Brain microvascular endothelial cell (primary cell): ENCODE measurements around the gene PACSIN1.
"Not testable (repeated sequence)": the region's sequence is repeated elsewhere in the genome, so short reads cannot be mapped to it uniquely, and the experiment has no call there.

Source experiments
- DNase-seq: peaks from one replicate; pipeline ENCODE4 v3.0.0-alpha.2; 2020
- H3K27ac ChIP-seq: fragments of 250-450 bp; sonication (Bioruptor Pico); 2 replicates; pipeline ENCODE4 v1.5.1; 2020; ENCODE audit warnings: mild to moderate bottlenecking, moderate library complexity
- H3K27me3 ChIP-seq: fragments of 250-450 bp; sonication (Bioruptor Pico); replicated peaks from 2 replicates; pipeline ENCODE4 v1.5.1; 2020; ENCODE audit warnings: mild to moderate bottlenecking
- H3K36me3 ChIP-seq: fragments of 250-450 bp; sonication (Bioruptor Pico); replicated peaks from 2 replicates; pipeline ENCODE4 v1.5.1; 2020; ENCODE audit warnings: mild to moderate bottlenecking
- H3K4me3 ChIP-seq: 2 replicates; pipeline ENCODE4 v1.5.1; 2011; ENCODE audit warnings: low read depth, mild to moderate bottlenecking, control low read depth, low read length, moderate library complexity
- in situ Hi-C: cut with HindIII; loops from 2 replicates; pipeline ENCODE4 v1.10.0; 2017; ENCODE audit warnings: low sequenced_read_pairs, low pct_ligation_motif_present
- TF ChIP-seq, protein P1 (sequence below): IDR thresholded peaks from 2 replicates; pipeline ENCODE4 v1.5.1; 2011; ENCODE audit warnings: low read depth, mild to moderate bottlenecking, moderate library complexity, low read length, control low read depth, inconsistent platforms; ENCODE audit errors: missing control alignments

Gene PACSIN1

DNA sequence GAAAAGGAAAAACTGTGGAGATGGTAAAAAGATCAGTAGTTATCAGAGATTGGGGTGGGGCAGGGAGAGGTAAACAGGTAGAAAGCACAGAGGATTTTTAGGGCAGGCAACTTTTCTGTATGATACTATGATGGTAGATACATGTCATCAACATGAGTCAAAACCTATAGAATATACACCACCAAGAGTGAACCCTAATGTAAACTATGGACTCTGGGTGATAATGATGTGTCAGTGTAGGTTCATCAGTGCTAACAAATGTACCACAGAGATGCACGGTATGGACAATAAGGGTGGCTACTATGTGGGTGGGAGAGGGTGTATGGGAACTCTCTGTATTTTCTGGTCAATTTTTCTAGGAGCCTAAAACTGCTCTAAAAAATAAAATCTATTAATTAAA is 18.5 kb downstream of the PACSIN1 start:
- TF ChIP-seq, protein P1, sequence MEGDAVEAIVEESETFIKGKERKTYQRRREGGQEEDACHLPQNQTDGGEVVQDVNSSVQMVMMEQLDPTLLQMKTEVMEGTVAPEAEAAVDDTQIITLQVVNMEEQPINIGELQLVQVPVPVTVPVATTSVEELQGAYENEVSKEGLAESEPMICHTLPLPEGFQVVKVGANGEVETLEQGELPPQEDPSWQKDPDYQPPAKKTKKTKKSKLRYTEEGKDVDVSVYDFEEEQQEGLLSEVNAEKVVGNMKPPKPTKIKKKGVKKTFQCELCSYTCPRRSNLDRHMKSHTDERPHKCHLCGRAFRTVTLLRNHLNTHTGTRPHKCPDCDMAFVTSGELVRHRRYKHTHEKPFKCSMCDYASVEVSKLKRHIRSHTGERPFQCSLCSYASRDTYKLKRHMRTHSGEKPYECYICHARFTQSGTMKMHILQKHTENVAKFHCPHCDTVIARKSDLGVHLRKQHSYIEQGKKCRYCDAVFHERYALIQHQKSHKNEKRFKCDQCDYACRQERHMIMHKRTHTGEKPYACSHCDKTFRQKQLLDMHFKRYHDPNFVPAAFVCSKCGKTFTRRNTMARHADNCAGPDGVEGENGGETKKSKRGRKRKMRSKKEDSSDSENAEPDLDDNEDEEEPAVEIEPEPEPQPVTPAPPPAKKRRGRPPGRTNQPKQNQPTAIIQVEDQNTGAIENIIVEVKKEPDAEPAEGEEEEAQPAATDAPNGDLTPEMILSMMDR, result no peak
- in situ Hi-C loops, result no loop called here
- Histone ChIP-seq H3K4me3 (no peak overlapping the region), H3K36me3 (no peaks in the 10 kb centered on the region), H3K27me3 (no peaks in the 10 kb centered on the region), H3K27ac (no peak overlapping the region)
- no peak for DNase-seq

DNA sequence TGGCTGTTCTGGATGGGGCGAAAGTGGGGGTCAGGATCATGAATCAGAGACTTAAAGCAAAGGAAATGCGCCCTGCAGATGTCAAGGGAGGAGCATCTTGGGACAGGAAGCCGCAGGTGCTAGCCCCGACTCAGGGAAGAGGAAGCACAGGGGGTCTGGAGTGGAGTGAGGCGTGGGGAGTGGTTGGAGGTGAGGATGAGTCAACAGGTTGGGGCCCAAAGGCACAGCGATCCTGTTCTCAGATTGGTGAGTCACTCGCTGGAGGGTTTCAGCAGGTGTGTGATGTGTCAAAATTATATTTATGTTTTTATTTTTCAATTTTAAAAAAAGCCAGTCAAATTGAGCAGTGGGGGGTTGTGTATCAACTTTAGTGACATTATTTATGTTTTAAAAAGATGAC is 19.0 kb downstream of the PACSIN1 start:
- TF ChIP-seq, protein P1, result no peak
- no peaks in the 10 kb centered on the region for H3K36me3 ChIP-seq
- H3K27me3 ChIP-seq, result no peaks in the 10 kb centered on the region
- H3K27ac ChIP-seq, result no peak overlapping the region
- H3K4me3 ChIP-seq, result no peak overlapping the region
- in situ Hi-C loops, result no loop called here
- no peak for DNase-seq

DNA sequence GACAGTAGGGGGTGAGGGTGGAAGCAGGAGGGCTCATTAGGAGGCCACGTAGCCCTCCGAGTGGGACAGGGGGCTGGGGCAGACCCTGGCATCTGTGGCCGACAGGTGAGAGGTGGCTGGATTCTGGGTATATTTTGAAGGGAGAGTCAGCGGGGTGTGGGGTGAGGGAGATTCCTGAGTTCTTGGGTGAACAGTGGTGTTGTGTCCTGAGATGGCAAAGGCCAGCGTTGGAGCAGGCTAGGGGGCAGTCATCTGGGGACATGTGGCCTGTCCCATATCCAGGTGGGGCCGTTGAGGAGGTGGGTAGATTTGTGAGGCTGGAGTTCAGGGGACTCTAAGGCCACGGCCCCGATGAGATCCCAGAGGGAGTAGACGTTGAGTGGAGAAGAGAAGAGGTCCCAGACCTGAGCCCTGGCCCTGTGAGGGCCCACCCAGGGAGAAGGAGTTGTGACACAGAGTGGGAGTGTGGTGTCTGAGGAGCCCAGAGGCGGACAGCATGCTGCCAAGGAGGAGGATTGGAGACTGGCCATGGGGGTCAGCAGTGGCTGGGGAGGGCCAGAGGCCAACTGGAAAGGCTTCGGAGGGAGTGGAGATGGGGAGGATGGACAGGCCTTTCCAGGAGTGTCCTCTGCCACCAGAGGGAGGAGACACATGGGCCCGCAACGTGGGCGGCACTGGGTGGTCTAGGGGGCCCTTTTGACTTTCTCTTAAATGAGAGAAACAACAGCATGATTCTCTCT is 19.6 kb downstream of the PACSIN1 start:
- Histone ChIP-seq H3K4me3 (no peak overlapping the region), H3K36me3 (no peaks in the 10 kb centered on the region), H3K27me3 (no peaks in the 10 kb centered on the region), H3K27ac (no peak overlapping the region)
- no peak for DNase-seq
- in situ Hi-C loops, result no loop called here
- TF ChIP-seq, protein P1, result no peak

DNA sequence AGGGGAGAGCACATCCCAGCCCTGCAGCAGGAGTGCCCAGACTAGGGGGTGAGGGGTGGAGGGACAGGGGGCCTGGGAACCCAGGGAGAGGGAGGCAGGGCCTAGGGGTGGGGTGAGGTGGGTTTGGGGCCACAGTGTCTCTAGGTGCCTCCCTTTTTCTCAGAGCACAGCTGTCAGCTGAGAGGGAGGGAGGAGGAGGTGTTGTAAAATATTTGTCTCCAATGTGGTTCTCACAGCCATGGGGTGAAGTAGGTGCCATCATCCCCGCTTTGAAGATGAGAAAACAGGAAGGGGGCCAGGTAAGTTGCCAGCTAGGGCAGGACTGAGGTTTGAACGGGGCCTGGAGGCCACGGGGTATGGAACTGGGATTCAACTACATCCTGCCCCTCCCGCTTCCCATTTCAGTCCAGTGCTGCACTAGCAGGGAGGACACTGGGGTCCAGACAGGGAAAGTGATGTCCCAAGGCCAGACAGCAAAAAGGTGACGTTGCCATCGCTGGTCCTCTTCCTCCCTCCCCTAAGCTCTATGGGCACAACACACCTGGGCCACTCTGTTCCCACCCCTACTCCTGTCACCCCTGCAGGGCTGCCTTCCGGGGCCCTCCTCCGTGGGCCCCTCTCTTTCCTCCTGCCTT is 20.3 kb downstream of the PACSIN1 start:
- no peak for DNase-seq
- no peak overlapping the region for H3K4me3 ChIP-seq
- no peaks in the 10 kb centered on the region for H3K36me3 ChIP-seq
- no peak overlapping the region for H3K27ac ChIP-seq
- in situ Hi-C loops, result no loop called here
- TF ChIP-seq, protein P1, result no peak
- no peaks in the 10 kb centered on the region for H3K27me3 ChIP-seq

DNA sequence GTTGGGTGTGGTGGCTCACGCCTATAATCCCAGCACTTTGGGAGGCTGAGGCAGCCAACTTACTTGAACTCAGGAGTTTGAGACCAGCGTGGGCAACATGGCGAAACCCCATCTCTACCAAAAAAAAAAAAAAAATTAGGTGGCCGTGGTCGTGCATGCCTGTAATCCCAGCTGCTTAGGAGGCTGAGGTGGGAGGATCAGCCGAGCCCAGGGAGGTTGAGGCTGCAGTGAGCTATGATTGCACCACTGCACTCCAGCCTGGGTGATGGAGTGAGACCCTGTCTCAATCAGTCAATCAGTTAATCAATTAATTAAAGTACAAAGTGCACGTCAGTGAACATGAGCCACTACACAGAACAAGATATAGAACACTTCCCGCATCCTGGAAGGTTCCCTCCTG is 21.0 kb downstream of the PACSIN1 start:
- H3K36me3 ChIP-seq, H3K27me3 ChIP-seq, H3K27ac ChIP-seq, in situ Hi-C loops, DNase-seq, H3K4me3 ChIP-seq: not testable (repeated sequence)

DNA sequence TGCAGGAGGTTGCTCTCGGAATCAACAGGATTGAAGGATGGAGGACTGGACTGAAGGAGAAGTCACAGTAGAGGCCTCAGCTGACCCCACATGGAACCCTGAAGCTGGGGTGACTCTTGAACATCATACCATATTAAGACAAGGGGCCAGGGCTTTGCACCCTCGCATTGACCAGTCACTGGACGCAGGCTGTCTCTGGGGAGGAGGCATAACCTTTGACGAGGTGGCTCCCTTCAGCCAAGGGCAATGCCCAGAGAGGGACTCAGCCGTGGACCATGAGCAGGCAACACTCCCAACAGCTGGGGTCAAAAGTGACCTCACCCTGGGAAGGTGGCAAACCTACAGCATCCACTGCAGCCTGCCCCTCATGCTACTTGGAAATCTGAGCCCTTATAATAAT is 21.7 kb downstream of the PACSIN1 start:
- TF ChIP-seq, protein P1, result no peak
- H3K36me3 ChIP-seq, result no peaks in the 10 kb centered on the region
- no peaks in the 10 kb centered on the region for H3K27me3 ChIP-seq
- DNase-seq, result no peak
- H3K4me3 ChIP-seq, result no peak overlapping the region
- in situ Hi-C loops, result no loop called here
- no peak overlapping the region for H3K27ac ChIP-seq
